Cardiac septum (tissue), 1 donor: Measurements from ENCODE around the gene CNOT4. TPM values are rescaled to one million over a fixed set of nuclear protein-coding genes. Genes with fewer than 3 reads are reported as not detected.

Source experiments
- total RNA-seq: library from RNA; stranded (reverse); fragmentation: NEBNext Ultra II Directional; extraction: Animal tissue kit (Norgen Biotek cat#: 25700); gene quantifications from one replicate; pipeline ENCODE4 v1.2.1, GENCODE V29; 2021
- donor health status: DM: no; HTN: no; CAD: no.

Gene CNOT4
- total RNA-seq, 1 donor from 2014 or later, result 26.5 TPM

Other genes starting within 250 kb of the CNOT4 start
- 15.7 TPM for gene NUP205, start 47.8 kb upstream of the CNOT4 start, total RNA-seq
- gene STMP1, start 152.4 kb upstream of the CNOT4 start, total RNA-seq, result 31.4 TPM
- 1.0 TPM for gene SLC13A4, start 218.1 kb upstream of the CNOT4 start, total RNA-seq
- 25.1 TPM for gene FAM180A, start 238.7 kb upstream of the CNOT4 start, total RNA-seq